Measurements from ENCODE around the gene CD99. TPM values are rescaled to one million over a fixed set of nuclear protein-coding genes. Genes with fewer than 3 reads are reported as not detected.

CD99 gene
- total and polyA plus RNA-seq, 2 donors (not counting 3 experiments of a cell fraction or from before 2014, with no cell fraction given), result 364 to 654 TPM

DNA sequence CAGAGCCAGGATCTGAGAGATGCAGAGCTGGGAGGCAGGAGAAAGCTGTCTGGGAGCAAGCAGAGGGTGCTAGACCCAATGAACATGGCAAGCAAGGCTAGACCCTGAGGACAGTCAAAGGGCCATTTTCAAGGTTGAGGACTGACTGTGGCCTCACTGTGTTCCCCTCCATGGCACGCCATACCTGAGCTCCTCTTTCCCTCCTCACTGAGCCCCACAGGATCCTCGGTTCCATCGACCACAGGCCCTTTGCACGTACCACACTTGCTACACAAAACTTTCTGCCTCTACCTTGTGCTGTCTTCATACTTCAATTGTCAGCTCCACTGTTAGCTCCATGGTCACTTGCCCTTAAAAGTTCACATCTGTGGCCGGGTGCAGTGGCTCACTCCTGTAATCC lies 45.5 kb upstream of the CD99 start:
- intact Hi-C loops (cut with micrococcal nuclease) (loop anchor here (2.0 kb wide), 1 partner anchor 65 kb away; no protein-coding TSS in a partner anchor), dilution Hi-C loops (cut with MboI; ENCODE audit: extremely low pct_ligation_motif_present, low sequenced_read_pairs) (no loop called here)
- DNase-seq (ENCODE audit: low read depth, low spot score), result no peak

More for the DNA sequence above, 45.5 kb upstream of the CD99 start:
- H2AFZ ChIP-seq (ENCODE audit: low read depth, low read length), result no peak overlapping the region
- H3K4me1 ChIP-seq (ENCODE audit: control insufficient read depth, extremely low read depth, insufficient read depth, low read length), result peaks cover 4% of the 10 kb centered on the region
- H3K9me3 ChIP-seq (replicated peaks; ENCODE audit: control insufficient read depth, insufficient read depth, low read length), result no peaks in the 10 kb centered on the region
- no peaks in the 10 kb centered on the region for H4K20me1 ChIP-seq (replicated peaks; ENCODE audit: control insufficient read depth, extremely low read depth, insufficient read depth, low read length)
- H3K4me3 ChIP-seq (replicated peaks in 1 of 3; ENCODE audit: insufficient read depth in 1 of 3, low read depth in 1 of 3, low read length in 3 of 3), result no peak overlapping the region
- H3K27me3 ChIP-seq (ENCODE audit: control insufficient read depth in 2 of 2, insufficient read depth in 2 of 2, low read length in 2 of 2), result no peaks in the 10 kb centered on the region
- no peak overlapping the region for H3K4me2 ChIP-seq (ENCODE audit: insufficient read depth, low read length)
- peaks cover 0 to under 1% of the 10 kb centered on the region in 2 experiments for H3K36me3 ChIP-seq (ENCODE audit: control insufficient read depth in 2 of 2, extremely low read depth in 1 of 2, insufficient read depth in 2 of 2, low read length in 2 of 2)
- TF ChIP-seq, protein P1, sequence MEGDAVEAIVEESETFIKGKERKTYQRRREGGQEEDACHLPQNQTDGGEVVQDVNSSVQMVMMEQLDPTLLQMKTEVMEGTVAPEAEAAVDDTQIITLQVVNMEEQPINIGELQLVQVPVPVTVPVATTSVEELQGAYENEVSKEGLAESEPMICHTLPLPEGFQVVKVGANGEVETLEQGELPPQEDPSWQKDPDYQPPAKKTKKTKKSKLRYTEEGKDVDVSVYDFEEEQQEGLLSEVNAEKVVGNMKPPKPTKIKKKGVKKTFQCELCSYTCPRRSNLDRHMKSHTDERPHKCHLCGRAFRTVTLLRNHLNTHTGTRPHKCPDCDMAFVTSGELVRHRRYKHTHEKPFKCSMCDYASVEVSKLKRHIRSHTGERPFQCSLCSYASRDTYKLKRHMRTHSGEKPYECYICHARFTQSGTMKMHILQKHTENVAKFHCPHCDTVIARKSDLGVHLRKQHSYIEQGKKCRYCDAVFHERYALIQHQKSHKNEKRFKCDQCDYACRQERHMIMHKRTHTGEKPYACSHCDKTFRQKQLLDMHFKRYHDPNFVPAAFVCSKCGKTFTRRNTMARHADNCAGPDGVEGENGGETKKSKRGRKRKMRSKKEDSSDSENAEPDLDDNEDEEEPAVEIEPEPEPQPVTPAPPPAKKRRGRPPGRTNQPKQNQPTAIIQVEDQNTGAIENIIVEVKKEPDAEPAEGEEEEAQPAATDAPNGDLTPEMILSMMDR (IDR thresholded peaks at IDR 0.05; ENCODE audit: extremely low read depth in 1 of 2, insufficient read depth in 1 of 2, low read depth in 1 of 2, low read length in 2 of 2), result no peak
- no peak for TF ChIP-seq POLR2A (IDR thresholded peaks at IDR 0.05; ENCODE audit: low read depth, low read length)
- TF ChIP-seq POLR2AphosphoS5 (IDR thresholded peaks at IDR 0.05; ENCODE audit: insufficient read depth, low read depth, low read length), result no peak
- TF ChIP-seq, protein P2, sequence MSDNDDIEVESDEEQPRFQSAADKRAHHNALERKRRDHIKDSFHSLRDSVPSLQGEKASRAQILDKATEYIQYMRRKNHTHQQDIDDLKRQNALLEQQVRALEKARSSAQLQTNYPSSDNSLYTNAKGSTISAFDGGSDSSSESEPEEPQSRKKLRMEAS (IDR thresholded peaks at IDR 0.05; ENCODE audit: insufficient read depth, insufficient read length), result no peak
- no peak for TF ChIP-seq EZH2 (IDR thresholded peaks at IDR 0.05; ENCODE audit: borderline replicate concordance, low read depth, low read length, severe bottlenecking)
- TF ChIP-seq FOS (IDR thresholded peaks at IDR 0.05; ENCODE audit: borderline replicate concordance, insufficient read depth, low read length), result no peak
- no peak for TF ChIP-seq GATA2 (IDR thresholded peaks at IDR 0.05; ENCODE audit: insufficient read depth, insufficient read length, low read depth, low read length)
- no peak for TF ChIP-seq JUN (IDR thresholded peaks at IDR 0.05; ENCODE audit: borderline replicate concordance, insufficient read depth, insufficient read length, low read depth)
- no peak for TF ChIP-seq MYC (IDR thresholded peaks at IDR 0.05; ENCODE audit: low read depth, low read length)
- ChIA-PET POLR2A (no interaction called here), CTCF (no interaction called here)
- no TSS peak for BruUV-seq (replicated peaks)
- no peak overlapping the region for H3K9ac ChIP-seq (replicated peaks; ENCODE audit: extremely low read depth, insufficient read depth, low read length)
- no peak overlapping the region for H3K27ac ChIP-seq (ENCODE audit: insufficient read depth, low read depth, low read length)
- no peaks in the 10 kb centered on the region for H3K9me1 ChIP-seq (replicated peaks; ENCODE audit: control insufficient read depth, extremely low read depth, insufficient read depth, low read length)
- no peak for FAIRE-seq
- H3K79me2 ChIP-seq (ENCODE audit: control insufficient read depth, insufficient read depth, low read length), result no peaks in the 10 kb centered on the region

All from endothelial cell of umbilical vein (primary cell).